Epithelial cell of proximal tubule (primary cell): Measurements from ENCODE around the gene CCDC182. TPM values are rescaled to one million over a fixed set of nuclear protein-coding genes. Genes with fewer than 3 reads are reported as not detected.

Source experiments
- DNase-seq: peaks from one replicate; pipeline ENCODE4 v3.0.0-alpha.2; 2011; ENCODE audit warnings: low read depth
- H3K4me3 ChIP-seq: 2 replicates; pipeline ENCODE4 v1.5.1; 2011; ENCODE audit warnings: low read depth, mild to moderate bottlenecking, low read length
- total RNA-seq: library from RNA; depleted of rRNA; stranded (reverse); fragments of >200 nt; gene quantifications from 2 replicates; pipeline ENCODE4 v1.2.3, GENCODE V29; 2015
- TF ChIP-seq, protein P1 (sequence below): conservative IDR thresholded peaks from 2 replicates; pipeline ENCODE4 v1.5.1; 2012; ENCODE audit warnings: low read depth, mild to moderate bottlenecking, low read length

The CCDC182 gene
- total RNA-seq, 1 donor from 2014 or later = not detected

DNA sequence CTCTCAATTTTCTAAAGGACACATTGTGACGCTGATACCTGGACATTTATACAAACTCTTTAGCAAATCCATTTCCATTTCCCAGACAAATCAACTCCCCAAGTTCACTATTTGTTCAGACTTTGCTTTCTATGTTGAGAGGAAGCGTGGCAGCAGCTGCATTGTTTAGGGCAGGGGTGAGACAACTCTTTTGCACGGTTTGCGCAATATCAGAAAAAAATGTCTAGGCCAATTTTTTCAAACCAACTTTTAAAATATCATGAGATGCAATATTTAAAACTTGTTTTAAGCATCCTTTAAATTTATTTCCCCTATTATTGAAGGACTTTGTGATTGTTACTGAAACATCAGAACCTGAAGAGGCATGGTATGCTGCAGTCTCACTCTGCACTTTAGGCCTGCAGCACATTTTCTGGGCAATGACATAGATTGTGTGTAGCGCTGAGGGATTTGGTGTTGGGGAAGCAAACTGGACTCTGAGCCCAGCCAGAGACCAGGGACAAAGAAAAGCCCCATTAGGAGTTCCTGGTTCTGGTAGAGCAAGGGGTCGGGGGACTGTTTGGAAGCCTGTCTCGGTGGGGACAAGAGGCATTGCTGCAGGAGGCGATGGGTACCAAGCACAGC lies 6.4 kb upstream of the CCDC182 start:
- TF ChIP-seq, protein P1, sequence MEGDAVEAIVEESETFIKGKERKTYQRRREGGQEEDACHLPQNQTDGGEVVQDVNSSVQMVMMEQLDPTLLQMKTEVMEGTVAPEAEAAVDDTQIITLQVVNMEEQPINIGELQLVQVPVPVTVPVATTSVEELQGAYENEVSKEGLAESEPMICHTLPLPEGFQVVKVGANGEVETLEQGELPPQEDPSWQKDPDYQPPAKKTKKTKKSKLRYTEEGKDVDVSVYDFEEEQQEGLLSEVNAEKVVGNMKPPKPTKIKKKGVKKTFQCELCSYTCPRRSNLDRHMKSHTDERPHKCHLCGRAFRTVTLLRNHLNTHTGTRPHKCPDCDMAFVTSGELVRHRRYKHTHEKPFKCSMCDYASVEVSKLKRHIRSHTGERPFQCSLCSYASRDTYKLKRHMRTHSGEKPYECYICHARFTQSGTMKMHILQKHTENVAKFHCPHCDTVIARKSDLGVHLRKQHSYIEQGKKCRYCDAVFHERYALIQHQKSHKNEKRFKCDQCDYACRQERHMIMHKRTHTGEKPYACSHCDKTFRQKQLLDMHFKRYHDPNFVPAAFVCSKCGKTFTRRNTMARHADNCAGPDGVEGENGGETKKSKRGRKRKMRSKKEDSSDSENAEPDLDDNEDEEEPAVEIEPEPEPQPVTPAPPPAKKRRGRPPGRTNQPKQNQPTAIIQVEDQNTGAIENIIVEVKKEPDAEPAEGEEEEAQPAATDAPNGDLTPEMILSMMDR = no peak
- DNase-seq = no peak
- H3K4me3 ChIP-seq = no peak overlapping the region

DNA sequence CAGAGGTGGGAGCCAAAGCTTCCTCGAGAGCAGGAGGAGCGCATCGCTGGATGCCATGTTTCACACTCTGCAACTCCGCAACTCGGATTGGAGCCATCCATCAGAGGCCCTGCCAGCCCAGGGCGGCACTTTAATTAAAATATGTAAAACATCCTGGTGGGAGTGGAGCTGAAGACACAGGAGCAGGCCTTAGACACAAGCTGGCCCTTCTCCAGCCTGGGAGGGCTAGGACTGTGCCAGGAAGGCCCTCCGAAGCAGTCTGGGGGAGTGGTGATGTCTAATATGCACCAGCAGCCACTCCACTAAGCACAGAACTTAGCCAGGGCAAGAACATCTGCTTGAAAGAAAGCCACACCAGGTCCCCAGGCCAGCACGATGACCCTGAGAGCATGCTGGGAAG lies 5.8 kb upstream of the CCDC182 start:
- H3K4me3 ChIP-seq = no peak overlapping the region
- TF ChIP-seq, protein P1 = no peak
- DNase-seq = no peak

DNA sequence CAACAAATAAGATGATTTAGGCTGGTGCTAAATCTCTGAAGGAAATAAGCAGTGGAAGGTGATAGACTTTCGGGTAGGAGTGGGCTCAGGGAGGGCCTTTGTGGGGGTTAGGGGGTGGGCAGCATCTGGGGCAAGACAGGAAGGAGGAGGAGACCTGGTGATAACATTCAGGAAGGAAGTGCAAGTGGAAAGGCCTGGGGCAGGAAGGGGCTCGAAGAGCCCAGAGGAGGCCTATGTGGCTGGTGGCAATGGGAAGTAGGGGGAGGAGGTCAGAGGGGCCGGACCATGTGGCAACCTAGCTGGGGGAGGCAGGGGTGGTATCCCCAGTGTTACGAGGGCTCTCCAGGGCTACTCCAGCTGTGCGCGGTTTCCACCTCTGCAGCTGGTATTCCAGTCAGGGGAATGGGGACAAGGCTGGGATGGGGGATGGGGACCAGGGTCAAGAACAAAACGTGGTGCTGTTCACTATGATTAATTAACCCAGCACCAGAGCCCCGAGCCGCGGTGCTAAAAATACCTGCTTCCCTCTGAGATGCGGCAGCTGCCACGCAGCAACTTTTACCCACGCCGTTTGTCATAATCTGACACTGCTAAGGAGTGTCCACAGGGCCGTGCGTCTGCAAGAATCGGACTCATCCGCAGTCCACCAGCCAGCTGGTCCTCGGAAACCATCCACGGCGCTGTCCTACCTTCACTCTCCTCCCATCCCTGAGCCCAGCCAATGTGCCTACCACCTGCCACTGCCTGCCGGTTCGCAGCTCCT lies 5.2 kb upstream of the CCDC182 start:
- no peak for DNase-seq
- TF ChIP-seq, protein P1 = no peak
- H3K4me3 ChIP-seq = no peak overlapping the region

DNA sequence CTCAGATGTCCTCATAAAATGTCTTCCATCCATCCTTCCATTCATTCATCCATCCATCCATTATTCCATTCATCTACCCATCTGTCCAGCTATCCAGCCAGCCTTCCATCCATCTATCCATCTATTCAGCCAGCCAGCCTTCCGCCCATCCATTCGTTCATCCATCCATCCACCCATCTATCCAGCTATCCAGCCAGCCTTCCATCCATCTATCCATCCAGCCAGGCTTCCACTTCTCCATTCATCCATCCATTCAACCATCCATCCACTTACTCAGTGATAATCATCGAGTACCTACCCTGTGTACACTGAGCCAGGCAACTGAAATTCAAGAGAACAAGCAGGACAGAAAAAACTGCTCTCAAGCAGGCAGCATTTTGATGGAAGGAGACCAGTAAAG lies 4.6 kb upstream of the CCDC182 start:
- TF ChIP-seq, protein P1 = no peak
- H3K4me3 ChIP-seq = no peak overlapping the region
- no peak for DNase-seq

DNA sequence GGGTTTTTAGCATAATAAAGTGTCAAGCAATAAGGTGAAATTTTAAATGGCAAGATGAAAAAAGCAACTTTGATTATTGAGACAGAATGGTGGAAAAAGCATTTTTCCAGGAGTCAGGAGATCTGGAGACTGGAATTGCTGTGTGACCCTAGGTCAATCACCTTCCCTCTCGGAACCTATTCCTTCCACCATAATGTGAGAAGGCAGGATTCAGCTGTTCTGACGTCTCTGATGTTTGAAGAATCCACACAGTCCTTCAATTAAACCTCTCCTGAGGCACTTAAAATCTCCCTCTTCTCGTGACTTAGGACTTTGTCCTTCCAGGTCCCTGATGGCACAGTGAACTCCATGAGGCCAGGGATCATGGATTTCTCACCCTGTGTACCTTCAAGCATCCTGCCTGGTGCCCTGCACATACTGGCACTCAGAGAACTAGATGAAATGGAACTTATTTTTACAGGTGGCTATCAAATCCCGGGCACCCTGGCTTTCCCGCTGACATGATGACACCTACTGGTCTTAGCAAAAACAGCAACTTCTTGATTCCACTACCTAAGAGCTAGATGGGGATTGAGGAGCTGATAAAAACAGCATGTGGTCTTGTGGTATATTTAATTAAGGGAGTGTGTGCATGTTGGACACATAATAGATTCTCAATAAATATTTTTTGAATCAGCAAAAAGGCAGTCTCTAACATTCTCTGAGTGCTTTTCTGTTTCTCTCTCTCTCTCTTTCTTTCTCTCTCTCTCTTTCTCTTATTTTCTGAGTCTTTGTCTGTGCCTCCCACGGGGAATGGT lies 2.3 kb upstream of the CCDC182 start:
- no peak overlapping the region for H3K4me3 ChIP-seq
- TF ChIP-seq, protein P1 = peak; percentile 91
- DNase-seq = peak; percentile 20

DNA sequence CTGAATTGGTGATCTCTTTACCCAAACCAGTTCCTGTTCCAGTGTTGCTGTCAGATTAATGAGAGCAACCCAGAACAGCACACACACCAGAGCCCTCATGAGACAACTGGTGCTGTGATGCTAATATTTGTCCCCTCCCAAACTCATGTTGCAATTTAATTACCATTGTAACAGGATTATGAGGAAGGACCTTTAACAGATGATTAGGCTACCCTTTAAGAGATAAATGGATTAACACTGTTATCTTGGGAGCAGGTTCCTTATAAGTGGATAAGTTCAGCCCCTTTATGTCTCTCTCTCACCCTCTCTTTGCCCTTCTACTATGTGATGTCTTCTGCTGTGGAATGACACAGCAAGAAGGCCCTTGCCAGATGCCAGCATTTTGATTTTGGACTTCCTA lies 1.1 kb upstream of the CCDC182 start:
- no peak for DNase-seq
- TF ChIP-seq, protein P1 = no peak

More for the DNA sequence above, 1.1 kb upstream of the CCDC182 start:
- H3K4me3 ChIP-seq = no peak overlapping the region
